K562 (cell line): Measurements from ENCODE around the gene TIGD7. TPM values are rescaled to one million over a fixed set of nuclear protein-coding genes. Genes with fewer than 3 reads are reported as not detected.

Source experiments
- BCL6 ChIP-seq: fragments of 250-450 bp; sonication (Bioruptor Pico); IDR thresholded peaks from 2 replicates; pipeline ENCODE4 v1.4.0; 2020
- ETV5 ChIP-seq: sonication (generic); formaldehyde crosslinking; IDR thresholded peaks from 2 replicates; pipeline ENCODE4 v1.4.0; 2020; ENCODE audit warnings: low read depth, mild to moderate bottlenecking, missing genetic modification reagents
- GABPB1 ChIP-seq: sonication (generic); formaldehyde crosslinking; IDR thresholded peaks from 2 replicates; pipeline ENCODE4 v1.8.0; 2022; ENCODE audit warnings: mild to moderate bottlenecking, missing genetic modification reagents
- HDAC2 ChIP-seq: fragments of 450-650 bp; IDR thresholded peaks from 2 replicates; pipeline ENCODE4 v1.6.1; 2016; ENCODE audit warnings: mild to moderate bottlenecking
- KLF13 ChIP-seq: fragments of 450-650 bp; IDR thresholded peaks from 2 replicates; pipeline ENCODE4 v1.6.1; 2016; ENCODE audit warnings: missing genetic modification characterization, low read depth, mild to moderate bottlenecking, missing compliant biosample characterization, moderate library complexity, borderline replicate concordance
- NFATC3 ChIP-seq: fragments of 450-650 bp; IDR thresholded peaks from 2 replicates; pipeline ENCODE4 v1.6.1; 2017; ENCODE audit warnings: mild to moderate bottlenecking
- RBM17 ChIP-seq: fragments of 200-400 bp; formaldehyde crosslinking; IDR thresholded peaks from 2 replicates; pipeline ENCODE4 v1.6.1; 2017; ENCODE audit warnings: low read depth, mild to moderate bottlenecking, low read length, borderline replicate concordance
- SRSF1 ChIP-seq: fragments of 200-400 bp; formaldehyde crosslinking; IDR thresholded peaks from 2 replicates; pipeline ENCODE4 v1.6.1; 2017; ENCODE audit warnings: mild to moderate bottlenecking, low read depth, low read length, moderate library complexity
- SUPT5H ChIP-seq: fragments of 450-650 bp; IDR thresholded peaks from 2 replicates; pipeline ENCODE4 v1.6.1; 2016
- ZNF354B ChIP-seq: fragments of 250-450 bp; sonication (Bioruptor Pico); IDR thresholded peaks from 2 replicates; pipeline ENCODE4 v1.4.0; 2020
- ZNF707 ChIP-seq: fragments of 250-450 bp; sonication (Bioruptor Pico); conservative IDR thresholded peaks from 2 replicates; pipeline ENCODE4 v1.8.0; 2022; ENCODE audit warnings: inconsistent platforms, mild to moderate bottlenecking, moderate library complexity
- ZNF785 ChIP-seq: fragments of 250-450 bp; sonication (Bioruptor Pico); IDR thresholded peaks from 2 replicates; pipeline ENCODE4 v1.4.0; 2020; ENCODE audit warnings: mild to moderate bottlenecking
- polyA plus RNA-seq, 8 experiments: library from polyadenylated mRNA; depleted of rRNA in 4 of 8; stranded (reverse) in 5 of 8; unstranded in 3 of 8; fragments of >200 nt; fragmentation: Nextera tagmentation in 2 of 8; fragmentation: Illumina TruSeq in 1 of 8; extraction: Ambion mirVana in 2 of 8; extraction: Trizol in 1 of 8; gene quantifications; 2 replicates each; pipeline versions ENCODE4 v1.2.1 to v1.2.3, GENCODE V29; 2011 to 2014; ENCODE audit warnings: inconsistent platforms in 1 of 8, missing spikeins in 1 of 8
- total RNA-seq, 7 experiments: library from RNA; depleted of rRNA in 6 of 7; stranded (reverse); fragments of >200 nt in 6 of 7; fragmentation: Illumina TruSeq in 2 of 7; extraction: Trizol in 2 of 7; gene quantifications; 2 replicates each; pipeline versions ENCODE4 v1.2.1 to v1.2.3, GENCODE V29; 2011 to 2021; ENCODE audit warnings: low replicate concordance in 1 of 7
- TF ChIP-seq, protein P1 (sequence below): fragments of 200-800 bp; sonication (Bioruptor generic); IDR thresholded peaks from 2 replicates; pipeline ENCODE4 v1.6.1; 2016; ENCODE audit warnings: missing genetic modification characterization, missing compliant biosample characterization
- TF ChIP-seq, protein P2 (sequence below): IDR thresholded peaks from 2 replicates; pipeline ENCODE4 v1.6.1; 2016; ENCODE audit warnings: missing genetic modification characterization, missing compliant biosample characterization
- TF ChIP-seq, protein P3 (sequence below): IDR thresholded peaks from 2 replicates; pipeline ENCODE4 v1.6.1; 2014; ENCODE audit warnings: antibody characterized with exemption
- TF ChIP-seq, protein P4 (sequence below): fragments of 250-450 bp; sonication (Bioruptor Pico); IDR thresholded peaks from 2 replicates; pipeline ENCODE4 v1.8.0; 2022; ENCODE audit warnings: moderate library complexity, mild to moderate bottlenecking, inconsistent platforms
- TF ChIP-seq, protein P5 (sequence below): fragments of 250-450 bp; sonication (Bioruptor Pico); IDR thresholded peaks from 2 replicates; pipeline ENCODE4 v1.8.0; 2021; ENCODE audit warnings: moderate library complexity, mild to moderate bottlenecking, inconsistent platforms

Gene TIGD7
- total and polyA plus RNA-seq, 9 of the 15 experiments (the other 6 are each of a cell fraction or from before 2014, with no cell fraction given), result 0.84 to 10.7 (median 6.7) TPM

DNA sequence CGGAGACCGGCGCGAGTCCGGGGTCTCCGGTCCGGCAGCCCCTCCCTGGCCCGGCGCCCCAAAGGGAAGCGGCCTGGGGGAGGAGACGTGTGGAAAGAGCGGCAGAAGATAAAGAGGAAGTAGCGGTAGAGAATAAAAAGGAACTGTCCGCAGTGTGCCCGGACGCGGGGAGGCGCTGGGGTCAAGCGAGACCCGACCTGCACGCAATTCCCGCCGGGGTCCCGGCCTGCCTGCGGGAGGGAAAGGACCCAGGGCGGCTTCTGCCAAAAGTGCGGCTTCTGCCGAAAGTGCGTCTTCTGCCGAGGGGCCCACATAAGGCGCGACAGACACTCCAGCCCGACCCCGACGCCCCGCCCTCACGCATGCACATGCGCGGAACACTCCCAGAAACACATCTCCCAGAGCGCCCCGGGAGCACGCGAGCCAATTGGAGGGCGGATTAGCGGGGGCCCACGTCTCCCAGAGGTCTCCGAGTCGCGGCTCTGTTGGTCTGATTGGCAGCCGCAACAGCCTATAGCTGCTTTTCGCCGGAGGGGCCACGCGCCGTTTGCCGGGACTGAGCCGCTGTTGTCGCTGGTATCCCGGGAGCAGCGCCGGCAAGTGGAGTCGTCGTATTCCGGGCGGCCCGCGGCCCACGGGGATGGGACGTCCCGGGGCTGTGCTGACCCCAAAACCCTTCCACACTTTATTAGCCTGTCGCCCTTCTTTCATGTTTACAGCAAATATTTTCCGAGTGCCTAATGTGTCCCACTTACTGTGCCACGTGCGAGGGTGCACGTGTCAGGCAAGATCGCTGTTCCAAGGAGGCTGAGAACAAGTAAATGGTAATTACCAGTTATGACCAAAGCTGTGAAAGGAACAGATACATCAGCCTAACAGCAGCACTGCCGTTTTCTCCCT is 40.8 kb downstream of the TIGD7 start (continued):
- TF ChIP-seq, protein P1, sequence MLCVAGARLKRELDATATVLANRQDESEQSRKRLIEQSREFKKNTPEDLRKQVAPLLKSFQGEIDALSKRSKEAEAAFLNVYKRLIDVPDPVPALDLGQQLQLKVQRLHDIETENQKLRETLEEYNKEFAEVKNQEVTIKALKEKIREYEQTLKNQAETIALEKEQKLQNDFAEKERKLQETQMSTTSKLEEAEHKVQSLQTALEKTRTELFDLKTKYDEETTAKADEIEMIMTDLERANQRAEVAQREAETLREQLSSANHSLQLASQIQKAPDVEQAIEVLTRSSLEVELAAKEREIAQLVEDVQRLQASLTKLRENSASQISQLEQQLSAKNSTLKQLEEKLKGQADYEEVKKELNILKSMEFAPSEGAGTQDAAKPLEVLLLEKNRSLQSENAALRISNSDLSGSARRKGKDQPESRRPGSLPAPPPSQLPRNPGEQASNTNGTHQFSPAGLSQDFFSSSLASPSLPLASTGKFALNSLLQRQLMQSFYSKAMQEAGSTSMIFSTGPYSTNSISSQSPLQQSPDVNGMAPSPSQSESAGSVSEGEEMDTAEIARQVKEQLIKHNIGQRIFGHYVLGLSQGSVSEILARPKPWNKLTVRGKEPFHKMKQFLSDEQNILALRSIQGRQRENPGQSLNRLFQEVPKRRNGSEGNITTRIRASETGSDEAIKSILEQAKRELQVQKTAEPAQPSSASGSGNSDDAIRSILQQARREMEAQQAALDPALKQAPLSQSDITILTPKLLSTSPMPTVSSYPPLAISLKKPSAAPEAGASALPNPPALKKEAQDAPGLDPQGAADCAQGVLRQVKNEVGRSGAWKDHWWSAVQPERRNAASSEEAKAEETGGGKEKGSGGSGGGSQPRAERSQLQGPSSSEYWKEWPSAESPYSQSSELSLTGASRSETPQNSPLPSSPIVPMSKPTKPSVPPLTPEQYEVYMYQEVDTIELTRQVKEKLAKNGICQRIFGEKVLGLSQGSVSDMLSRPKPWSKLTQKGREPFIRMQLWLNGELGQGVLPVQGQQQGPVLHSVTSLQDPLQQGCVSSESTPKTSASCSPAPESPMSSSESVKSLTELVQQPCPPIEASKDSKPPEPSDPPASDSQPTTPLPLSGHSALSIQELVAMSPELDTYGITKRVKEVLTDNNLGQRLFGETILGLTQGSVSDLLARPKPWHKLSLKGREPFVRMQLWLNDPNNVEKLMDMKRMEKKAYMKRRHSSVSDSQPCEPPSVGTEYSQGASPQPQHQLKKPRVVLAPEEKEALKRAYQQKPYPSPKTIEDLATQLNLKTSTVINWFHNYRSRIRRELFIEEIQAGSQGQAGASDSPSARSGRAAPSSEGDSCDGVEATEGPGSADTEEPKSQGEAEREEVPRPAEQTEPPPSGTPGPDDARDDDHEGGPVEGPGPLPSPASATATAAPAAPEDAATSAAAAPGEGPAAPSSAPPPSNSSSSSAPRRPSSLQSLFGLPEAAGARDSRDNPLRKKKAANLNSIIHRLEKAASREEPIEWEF (CRISPR knock-in tag), result no peak
- TF ChIP-seq SUPT5H (peak; percentile 82), BCL6 (CRISPR knock-in tag) (no peak), SRSF1 (no peak), GABPB1 (peak; percentile 76), KLF13 (tag) (no peak), ZNF707 (CRISPR knock-in tag) (no peak), NFATC3 (no peak), RBM17 (no peak), ZNF354B (CRISPR knock-in tag) (no peak), ZNF785 (CRISPR knock-in tag) (no peak), ETV5 (CRISPR knock-in tag) (no peak), HDAC2 (peak; percentile 79)
- TF ChIP-seq, protein P2, sequence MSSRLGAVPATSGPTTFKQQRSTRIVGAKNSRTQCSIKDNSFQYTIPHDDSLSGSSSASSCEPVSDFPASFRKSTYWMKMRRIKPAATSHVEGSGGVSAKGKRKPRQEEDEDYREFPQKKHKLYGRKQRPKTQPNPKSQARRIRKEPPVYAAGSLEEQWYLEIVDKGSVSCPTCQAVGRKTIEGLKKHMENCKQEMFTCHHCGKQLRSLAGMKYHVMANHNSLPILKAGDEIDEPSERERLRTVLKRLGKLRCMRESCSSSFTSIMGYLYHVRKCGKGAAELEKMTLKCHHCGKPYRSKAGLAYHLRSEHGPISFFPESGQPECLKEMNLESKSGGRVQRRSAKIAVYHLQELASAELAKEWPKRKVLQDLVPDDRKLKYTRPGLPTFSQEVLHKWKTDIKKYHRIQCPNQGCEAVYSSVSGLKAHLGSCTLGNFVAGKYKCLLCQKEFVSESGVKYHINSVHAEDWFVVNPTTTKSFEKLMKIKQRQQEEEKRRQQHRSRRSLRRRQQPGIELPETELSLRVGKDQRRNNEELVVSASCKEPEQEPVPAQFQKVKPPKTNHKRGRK (tag), result no peak
- TF ChIP-seq, protein P3, sequence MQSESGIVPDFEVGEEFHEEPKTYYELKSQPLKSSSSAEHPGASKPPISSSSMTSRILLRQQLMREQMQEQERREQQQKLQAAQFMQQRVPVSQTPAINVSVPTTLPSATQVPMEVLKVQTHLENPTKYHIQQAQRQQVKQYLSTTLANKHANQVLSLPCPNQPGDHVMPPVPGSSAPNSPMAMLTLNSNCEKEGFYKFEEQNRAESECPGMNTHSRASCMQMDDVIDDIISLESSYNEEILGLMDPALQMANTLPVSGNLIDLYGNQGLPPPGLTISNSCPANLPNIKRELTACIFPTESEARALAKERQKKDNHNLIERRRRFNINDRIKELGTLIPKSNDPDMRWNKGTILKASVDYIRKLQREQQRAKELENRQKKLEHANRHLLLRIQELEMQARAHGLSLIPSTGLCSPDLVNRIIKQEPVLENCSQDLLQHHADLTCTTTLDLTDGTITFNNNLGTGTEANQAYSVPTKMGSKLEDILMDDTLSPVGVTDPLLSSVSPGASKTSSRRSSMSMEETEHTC, result 0 out of 2 replicates have a peak, but pooled peaks have one; percentile 24
- TF ChIP-seq, protein P4, sequence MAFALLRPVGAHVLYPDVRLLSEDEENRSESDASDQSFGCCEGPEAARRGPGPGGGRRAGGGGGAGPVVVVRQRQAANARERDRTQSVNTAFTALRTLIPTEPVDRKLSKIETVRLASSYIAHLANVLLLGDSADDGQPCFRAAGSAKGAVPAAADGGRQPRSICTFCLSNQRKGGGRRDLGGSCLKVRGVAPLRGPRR, result no peak
- TF ChIP-seq, protein P5, sequence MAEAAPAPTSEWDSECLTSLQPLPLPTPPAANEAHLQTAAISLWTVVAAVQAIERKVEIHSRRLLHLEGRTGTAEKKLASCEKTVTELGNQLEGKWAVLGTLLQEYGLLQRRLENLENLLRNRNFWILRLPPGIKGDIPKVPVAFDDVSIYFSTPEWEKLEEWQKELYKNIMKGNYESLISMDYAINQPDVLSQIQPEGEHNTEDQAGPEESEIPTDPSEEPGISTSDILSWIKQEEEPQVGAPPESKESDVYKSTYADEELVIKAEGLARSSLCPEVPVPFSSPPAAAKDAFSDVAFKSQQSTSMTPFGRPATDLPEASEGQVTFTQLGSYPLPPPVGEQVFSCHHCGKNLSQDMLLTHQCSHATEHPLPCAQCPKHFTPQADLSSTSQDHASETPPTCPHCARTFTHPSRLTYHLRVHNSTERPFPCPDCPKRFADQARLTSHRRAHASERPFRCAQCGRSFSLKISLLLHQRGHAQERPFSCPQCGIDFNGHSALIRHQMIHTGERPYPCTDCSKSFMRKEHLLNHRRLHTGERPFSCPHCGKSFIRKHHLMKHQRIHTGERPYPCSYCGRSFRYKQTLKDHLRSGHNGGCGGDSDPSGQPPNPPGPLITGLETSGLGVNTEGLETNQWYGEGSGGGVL (CRISPR knock-in tag), result no peak
